Measurements from ENCODE around the gene MCM10. TPM values are rescaled to one million over a fixed set of nuclear protein-coding genes. Genes with fewer than 3 reads are reported as not detected.
"Not testable (repeated sequence)": the region's sequence is repeated elsewhere in the genome, so short reads cannot be mapped to it uniquely, and the experiment has no call there.

Gene MCM10
- total RNA-seq, 4 donors from 2014 or later: 1.3 to 7.6 (median 2.8) TPM

- TF ChIP-seq, protein P1, sequence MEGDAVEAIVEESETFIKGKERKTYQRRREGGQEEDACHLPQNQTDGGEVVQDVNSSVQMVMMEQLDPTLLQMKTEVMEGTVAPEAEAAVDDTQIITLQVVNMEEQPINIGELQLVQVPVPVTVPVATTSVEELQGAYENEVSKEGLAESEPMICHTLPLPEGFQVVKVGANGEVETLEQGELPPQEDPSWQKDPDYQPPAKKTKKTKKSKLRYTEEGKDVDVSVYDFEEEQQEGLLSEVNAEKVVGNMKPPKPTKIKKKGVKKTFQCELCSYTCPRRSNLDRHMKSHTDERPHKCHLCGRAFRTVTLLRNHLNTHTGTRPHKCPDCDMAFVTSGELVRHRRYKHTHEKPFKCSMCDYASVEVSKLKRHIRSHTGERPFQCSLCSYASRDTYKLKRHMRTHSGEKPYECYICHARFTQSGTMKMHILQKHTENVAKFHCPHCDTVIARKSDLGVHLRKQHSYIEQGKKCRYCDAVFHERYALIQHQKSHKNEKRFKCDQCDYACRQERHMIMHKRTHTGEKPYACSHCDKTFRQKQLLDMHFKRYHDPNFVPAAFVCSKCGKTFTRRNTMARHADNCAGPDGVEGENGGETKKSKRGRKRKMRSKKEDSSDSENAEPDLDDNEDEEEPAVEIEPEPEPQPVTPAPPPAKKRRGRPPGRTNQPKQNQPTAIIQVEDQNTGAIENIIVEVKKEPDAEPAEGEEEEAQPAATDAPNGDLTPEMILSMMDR (IDR thresholded peaks at IDR 0.05): no peak
Observed at GRCh38 chr10:13144814-13145213, 16.5 kb upstream of the MCM10 start.

GRCh38 chr10:13146379-13146778 is 15.0 kb upstream of the MCM10 start:
- DNase-seq (ENCODE audit: low spot score) (no peak), ATAC-seq (ENCODE audit: low FRiP score) (no peak)
- TF ChIP-seq, protein P1 (IDR thresholded peaks at IDR 0.05): no peak

More at GRCh38 chr10:13144814-13145213, 16.5 kb upstream of the MCM10 start:
- DNase-seq (ENCODE audit: low spot score): no peak
- no peak for ATAC-seq (ENCODE audit: low FRiP score)

- ATAC-seq (ENCODE audit: low FRiP score) (no peak), DNase-seq (ENCODE audit: low spot score) (no peak)
- TF ChIP-seq, protein P1 (IDR thresholded peaks at IDR 0.05): no peak
Observed at GRCh38 chr10:13147161-13147560, 14.2 kb upstream of the MCM10 start.

GRCh38 chr10:13152296-13152695 is 9.1 kb upstream of the MCM10 start:
- no peak for DNase-seq (ENCODE audit: low spot score)
- no peak for ATAC-seq (ENCODE audit: low FRiP score)
- TF ChIP-seq, protein P1 (IDR thresholded peaks at IDR 0.05): no peak

GRCh38 chr10:13155860-13156259 is 5.5 kb upstream of the MCM10 start:
- ATAC-seq (ENCODE audit: low FRiP score); DNase-seq (ENCODE audit: low spot score): not testable (repeated sequence)

DNA sequence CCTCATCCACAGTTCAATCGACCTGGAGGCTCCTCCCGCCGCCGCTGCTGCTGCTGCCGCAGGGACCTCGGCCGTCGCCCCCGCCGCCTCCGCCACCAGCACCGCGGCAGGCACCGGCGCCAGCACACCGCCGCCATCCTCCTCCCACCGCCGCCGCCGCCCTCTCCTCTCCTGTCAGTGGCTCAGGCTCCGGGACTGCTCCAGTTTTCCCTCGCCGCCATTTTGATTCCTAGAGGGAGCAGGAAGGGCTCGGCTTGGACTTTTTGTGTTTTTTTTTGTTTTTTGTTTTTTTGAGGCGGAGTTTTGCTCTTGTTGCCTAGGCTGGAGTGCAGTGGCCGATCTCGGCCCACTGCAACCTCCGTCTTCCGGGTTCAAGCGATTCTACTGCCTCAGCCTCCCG is 3.0 kb upstream of the MCM10 start:
- no peak for ATAC-seq (ENCODE audit: low FRiP score)
- no peak for DNase-seq (ENCODE audit: low spot score)
- TF ChIP-seq, protein P1 (IDR thresholded peaks at IDR 0.05): no peak

- DNase-seq (ENCODE audit: low spot score) (no peak), ATAC-seq (ENCODE audit: low FRiP score) (peak; percentile 15)
- TF ChIP-seq, protein P1 (IDR thresholded peaks at IDR 0.05): no peak
Observed at GRCh38 chr10:13161857-13162271, 506 bp downstream of the MCM10 start.

- DNase-seq (ENCODE audit: low spot score) (no peak), ATAC-seq (ENCODE audit: low FRiP score) (no peak)
- TF ChIP-seq, protein P1 (IDR thresholded peaks at IDR 0.05): no peak
Observed at GRCh38 chr10:13163859-13164258, 2.5 kb downstream of the MCM10 start.
